ENCODE measurements around the gene TFEB. TPM values are rescaled to one million over a fixed set of nuclear protein-coding genes. Genes with fewer than 3 reads are reported as not detected.

Gene TFEB
- polyA plus RNA-seq, 3 donors = 5.5 to 9.8 (median 9.6) TPM

GRCh38 chr6:41730531-41731436, 4.6 kb downstream of the TFEB start:
- no peak for DNase-seq (ENCODE audit: extremely low read depth in 1 of 11, low read depth in 9 of 11, low spot score in 4 of 11)

- DNase-seq (ENCODE audit: extremely low read depth in 1 of 11, low read depth in 9 of 11, low spot score in 4 of 11) = no peak
Observed at GRCh38 chr6:41729624-41730023, 5.8 kb downstream of the TFEB start.

- DNase-seq (ENCODE audit: extremely low read depth in 1 of 11, low read depth in 9 of 11, low spot score in 4 of 11) = no peak
Observed at GRCh38 chr6:41728954-41729353, 6.5 kb downstream of the TFEB start.

GRCh38 chr6:41728073-41728936, 7.1 kb downstream of the TFEB start:
- DNase-seq (ENCODE audit: extremely low read depth in 1 of 11, low read depth in 9 of 11, low spot score in 4 of 11) = no peak

GRCh38 chr6:41727705-41728072, 7.7 kb downstream of the TFEB start:
- no peak for DNase-seq (ENCODE audit: extremely low read depth in 1 of 11, low read depth in 9 of 11, low spot score in 4 of 11)

- DNase-seq (ENCODE audit: extremely low read depth in 1 of 11, low read depth in 9 of 11, low spot score in 4 of 11) = no peak
Observed at GRCh38 chr6:41726876-41727275, 8.5 kb downstream of the TFEB start.

- DNase-seq (ENCODE audit: extremely low read depth in 1 of 11, low read depth in 9 of 11, low spot score in 4 of 11) = no peak
Observed at GRCh38 chr6:41724586-41725501, 10.6 kb downstream of the TFEB start.

GRCh38 chr6:41724228-41724580, 11.2 kb downstream of the TFEB start:
- DNase-seq (ENCODE audit: extremely low read depth in 1 of 11, low read depth in 9 of 11, low spot score in 4 of 11) = no peak

GRCh38 chr6:41723530-41724227, 11.7 kb downstream of the TFEB start:
- no peak for DNase-seq (ENCODE audit: extremely low read depth in 1 of 11, low read depth in 9 of 11, low spot score in 4 of 11)

- DNase-seq (ENCODE audit: extremely low read depth in 1 of 11, low read depth in 9 of 11, low spot score in 4 of 11) = no peak
Observed at GRCh38 chr6:41722969-41723529, 12.4 kb downstream of the TFEB start.

- no peak for DNase-seq (ENCODE audit: extremely low read depth in 1 of 11, low read depth in 9 of 11, low spot score in 4 of 11)
Observed at GRCh38 chr6:41721414-41721813, 14.0 kb downstream of the TFEB start.

- no peak for DNase-seq (ENCODE audit: extremely low read depth in 1 of 11, low read depth in 9 of 11, low spot score in 4 of 11)
Observed at GRCh38 chr6:41720783-41721182, 14.6 kb downstream of the TFEB start.

GRCh38 chr6:41720262-41720620, 15.2 kb downstream of the TFEB start:
- DNase-seq (ENCODE audit: extremely low read depth in 1 of 11, low read depth in 9 of 11, low spot score in 4 of 11) = no peak

- DNase-seq (ENCODE audit: extremely low read depth in 1 of 11, low read depth in 9 of 11, low spot score in 4 of 11) = no peak
Observed at GRCh38 chr6:41719436-41720261, 15.8 kb downstream of the TFEB start.

GRCh38 chr6:41718828-41719227, 16.6 kb downstream of the TFEB start:
- no peak for DNase-seq (ENCODE audit: extremely low read depth in 1 of 11, low read depth in 9 of 11, low spot score in 4 of 11)

GRCh38 chr6:41717392-41717736, 18.0 kb downstream of the TFEB start:
- no peak for DNase-seq (ENCODE audit: extremely low read depth in 1 of 11, low read depth in 9 of 11, low spot score in 4 of 11)

GRCh38 chr6:41716516-41717391, 18.7 kb downstream of the TFEB start:
- DNase-seq (ENCODE audit: extremely low read depth in 1 of 11, low read depth in 9 of 11, low spot score in 4 of 11) = no peak
